GM19438 (cell line): ENCODE results near the gene CHRM3.

Experiments
- ATAC-seq: cut with Tn5 transposase; IDR thresholded peaks from one replicate; pipeline ENCODE4 v1.9.1; 2021; ENCODE audit warnings: low read depth; ENCODE audit not compliant: unreplicated experiment

The CHRM3 gene

DNA sequence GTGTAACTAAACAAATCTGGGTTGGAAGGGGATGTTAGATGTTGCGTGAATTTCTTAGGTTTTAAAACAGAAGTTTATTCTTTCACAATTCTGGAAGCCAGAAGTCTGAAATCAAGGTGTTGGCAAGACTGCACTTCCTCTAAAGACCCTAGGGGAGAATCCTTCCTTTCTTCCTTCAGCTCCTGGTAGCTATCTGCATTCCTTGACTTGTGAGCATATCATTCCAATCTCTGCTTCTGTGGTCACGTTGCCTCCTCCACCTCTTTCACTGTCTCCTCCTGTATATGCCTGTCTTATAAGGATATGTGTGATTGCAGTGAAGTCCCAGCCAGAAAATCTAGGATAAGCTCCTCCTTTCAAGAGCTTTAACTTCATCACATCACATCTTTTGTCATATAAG is 7.7 kb downstream of the CHRM3 start:
- ATAC-seq: no peak

DNA sequence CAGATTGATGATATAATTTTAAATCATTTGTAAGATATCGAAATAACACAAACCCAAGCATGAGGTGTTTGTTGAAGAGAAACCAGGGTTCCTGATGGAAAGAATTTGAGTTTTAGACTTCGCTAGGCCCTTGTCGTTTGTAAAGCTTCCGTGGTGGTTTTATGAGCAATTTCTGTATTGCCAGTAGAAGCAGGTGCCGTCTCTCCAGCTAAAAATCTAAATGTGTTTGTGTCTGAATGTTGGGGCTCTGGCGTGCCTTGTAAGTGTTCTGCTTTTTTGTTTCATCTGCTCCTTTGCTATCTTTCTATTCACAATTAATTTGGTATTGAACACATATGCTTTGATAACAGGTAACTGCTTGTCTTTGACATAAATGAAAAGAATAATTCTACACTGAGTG is 27.5 kb downstream of the CHRM3 start:
- no peak for ATAC-seq

DNA sequence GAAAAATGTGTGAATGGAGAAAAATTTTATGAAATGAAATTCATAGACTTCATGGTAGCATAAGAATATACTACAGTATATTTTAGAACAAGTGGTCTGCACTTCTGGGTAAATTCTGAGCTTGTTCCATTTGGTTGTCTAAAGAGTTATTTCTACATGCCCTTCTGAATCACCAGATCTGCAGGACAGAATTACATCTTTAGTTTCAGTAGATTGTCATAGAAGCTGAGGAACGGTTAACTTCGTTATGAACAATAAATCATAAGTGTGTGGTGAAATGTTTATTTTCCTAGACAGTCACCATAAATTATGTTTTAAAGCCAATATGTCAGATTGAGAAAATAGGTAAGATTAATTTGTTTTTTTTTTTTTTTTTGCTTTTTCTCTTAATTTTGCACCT is 30.9 kb downstream of the CHRM3 start:
- ATAC-seq: no peak

GRCh38 chr1:239417986-239418640 is 31.7 kb downstream of the CHRM3 start:
- ATAC-seq: no peak

- no peak for ATAC-seq
Measured at GRCh38 chr1:239418681-239419080, 32.3 kb downstream of the CHRM3 start.

DNA sequence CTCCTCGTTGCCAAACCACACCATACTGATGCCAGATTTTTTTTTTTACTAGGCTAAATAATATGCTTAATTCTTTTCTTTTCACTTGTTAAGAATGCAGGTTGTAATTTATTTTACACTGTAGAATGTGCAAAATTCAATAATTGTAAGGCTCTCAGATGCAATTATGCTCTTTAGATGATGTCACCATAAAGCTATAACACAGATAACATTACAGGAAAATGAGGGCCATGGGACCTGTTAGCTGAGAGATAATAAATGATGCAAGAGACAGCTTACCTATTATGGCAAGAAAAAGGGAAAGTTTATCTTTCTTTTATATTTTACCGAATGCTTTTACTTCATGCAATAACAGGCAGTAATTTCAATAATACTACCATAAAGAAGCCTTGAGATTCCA is 35.4 kb downstream of the CHRM3 start:
- ATAC-seq: no peak

DNA sequence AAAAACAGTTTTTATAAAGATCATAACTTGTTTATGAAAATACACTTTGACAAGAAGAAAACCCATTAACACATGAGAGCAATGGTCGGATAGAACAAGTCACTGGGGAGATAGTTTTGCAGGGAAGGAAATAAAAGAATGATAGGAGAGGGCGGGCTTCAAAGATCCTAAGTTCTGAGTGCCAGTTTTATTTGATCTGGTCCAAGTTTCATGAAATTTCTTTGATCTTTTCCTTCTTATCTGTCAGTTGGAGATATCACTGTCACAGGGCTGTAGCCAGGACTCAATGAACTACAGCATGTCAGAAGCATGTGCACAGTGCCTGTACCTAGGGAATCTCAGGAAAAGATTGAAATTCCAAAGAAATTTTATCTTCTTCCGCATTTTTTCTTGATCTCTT is 36.5 kb downstream of the CHRM3 start:
- ATAC-seq: no peak

- ATAC-seq: no peak
Measured at GRCh38 chr1:239426821-239427475, 40.6 kb downstream of the CHRM3 start.

DNA sequence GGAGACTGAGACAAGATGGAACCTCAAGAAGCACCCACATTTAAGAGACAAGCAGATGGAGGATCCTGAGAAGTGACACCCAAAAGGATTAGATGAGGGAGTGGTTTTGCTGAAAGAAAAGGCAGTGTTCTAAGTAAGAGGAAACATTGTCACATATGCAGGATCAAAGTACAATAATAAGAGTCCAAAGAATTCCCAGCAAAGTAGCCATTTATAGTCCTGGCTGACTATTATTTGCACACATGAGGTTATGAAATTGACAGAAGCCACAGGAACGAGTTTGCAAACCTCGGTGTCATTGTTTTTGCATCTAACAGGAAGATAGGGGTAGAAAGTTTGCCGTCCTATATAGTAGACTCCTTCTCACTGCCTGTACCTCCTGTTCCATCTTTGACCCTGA is 41.3 kb downstream of the CHRM3 start:
- ATAC-seq: no peak

DNA sequence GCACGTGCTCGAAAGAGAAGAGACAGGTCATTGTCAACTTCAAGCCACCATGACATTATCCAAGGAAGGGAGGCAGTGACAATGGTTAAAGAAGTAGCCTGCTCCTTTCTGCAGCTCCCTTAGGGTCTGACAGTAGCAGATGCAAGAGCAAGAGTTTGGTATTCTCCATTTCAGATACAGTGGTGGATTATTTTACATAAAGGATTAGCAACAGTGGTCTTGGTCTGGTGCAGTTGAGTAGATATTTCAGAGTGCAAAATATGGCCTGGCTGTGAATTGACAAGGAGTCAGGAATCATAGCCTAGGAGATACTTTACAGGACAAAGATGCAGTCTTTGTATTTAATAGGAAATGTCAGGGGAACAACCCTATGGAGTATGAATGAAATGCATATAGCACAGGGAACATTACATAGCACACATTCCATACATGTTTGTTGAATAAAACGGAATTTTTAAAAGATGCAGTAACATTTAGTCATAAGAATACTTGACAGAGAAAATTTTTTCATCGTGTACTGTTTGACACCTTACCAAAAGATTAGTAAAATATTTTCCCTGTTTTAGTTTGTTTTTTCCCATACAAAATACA is 41.8 kb downstream of the CHRM3 start:
- ATAC-seq: no peak

DNA sequence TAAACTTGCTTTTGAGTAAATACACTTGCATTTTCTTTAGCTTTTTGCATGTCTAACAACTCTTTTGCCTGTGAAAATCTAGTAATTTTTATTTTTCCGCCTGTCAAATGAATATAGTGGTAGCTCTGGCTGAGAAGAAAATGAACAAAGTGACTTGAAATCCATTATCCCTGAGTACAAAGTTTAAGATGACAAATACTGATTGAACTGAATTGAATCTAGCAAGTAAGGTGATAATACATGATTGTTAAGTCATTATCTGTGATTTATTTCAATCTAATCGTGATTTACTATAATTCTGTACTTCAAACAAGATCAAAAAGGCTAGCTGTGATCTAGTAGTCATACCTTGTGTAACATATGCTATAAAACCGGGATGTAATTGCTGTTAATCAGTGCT is 42.8 kb downstream of the CHRM3 start:
- ATAC-seq: no peak

DNA sequence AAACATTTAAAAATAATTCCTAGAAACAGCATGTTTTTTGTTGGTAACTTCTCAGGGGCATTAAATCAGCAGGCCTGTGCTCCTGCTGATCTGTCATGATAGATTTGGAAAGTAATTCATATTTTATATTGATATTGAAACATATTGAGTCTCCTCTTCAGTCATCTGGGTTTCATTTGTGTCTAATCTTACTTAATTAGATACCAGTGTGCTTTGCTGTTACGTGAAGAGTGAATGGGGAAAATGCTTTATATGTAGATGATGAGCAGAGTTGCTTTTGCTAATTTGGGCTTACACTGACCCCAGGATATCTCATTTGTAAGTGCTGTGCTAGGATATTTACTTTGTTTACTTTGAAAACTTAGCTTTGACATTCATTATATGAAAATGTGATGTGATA is 45.9 kb downstream of the CHRM3 start:
- ATAC-seq: no peak

- ATAC-seq: no peak
Measured at GRCh38 chr1:239434181-239434580, 47.8 kb downstream of the CHRM3 start.
